NCI-H146 treated with DMSO at 0.1 percent for 48 hours (cell line): Measurements from ENCODE around the gene TEX38.
"Not testable (repeated sequence)": the region's sequence is repeated elsewhere in the genome, so short reads cannot be mapped to it uniquely, and the experiment has no call there.

Source experiments
- DNase-seq: peaks from one replicate; lab custom pipeline; 2025; ENCODE audit not compliant: unreplicated experiment; lab: John Stamatoyannopoulos, UW

Gene TEX38

GRCh38 chr1:46654698-46655097, 17.0 kb upstream of the TEX38 start:
- not testable (repeated sequence) for DNase-seq

DNA sequence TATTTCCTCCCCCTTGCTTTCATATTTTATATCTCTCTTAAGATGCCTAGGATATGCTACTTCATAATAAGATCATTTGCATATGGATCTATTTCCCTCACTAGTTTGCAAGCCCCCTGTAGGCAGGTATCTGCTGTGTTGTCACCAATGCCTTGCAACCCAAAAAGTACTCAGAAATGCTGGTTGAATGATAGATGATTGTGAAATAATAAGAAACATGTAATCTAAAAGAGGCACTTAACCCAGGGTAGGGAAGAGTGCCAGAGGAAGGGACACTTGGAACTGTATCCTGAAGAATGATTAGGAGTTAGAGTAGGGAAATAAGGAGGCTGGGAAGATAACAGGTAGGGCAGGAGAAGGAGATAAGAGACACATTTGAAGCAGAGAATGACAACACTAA, 15.8 kb upstream of the TEX38 start:
- no peak for DNase-seq

- DNase-seq = no peak
Measured at GRCh38 chr1:46656643-46657042, 15.0 kb upstream of the TEX38 start.

GRCh38 chr1:46657775-46658174, 13.9 kb upstream of the TEX38 start:
- no peak for DNase-seq

DNA sequence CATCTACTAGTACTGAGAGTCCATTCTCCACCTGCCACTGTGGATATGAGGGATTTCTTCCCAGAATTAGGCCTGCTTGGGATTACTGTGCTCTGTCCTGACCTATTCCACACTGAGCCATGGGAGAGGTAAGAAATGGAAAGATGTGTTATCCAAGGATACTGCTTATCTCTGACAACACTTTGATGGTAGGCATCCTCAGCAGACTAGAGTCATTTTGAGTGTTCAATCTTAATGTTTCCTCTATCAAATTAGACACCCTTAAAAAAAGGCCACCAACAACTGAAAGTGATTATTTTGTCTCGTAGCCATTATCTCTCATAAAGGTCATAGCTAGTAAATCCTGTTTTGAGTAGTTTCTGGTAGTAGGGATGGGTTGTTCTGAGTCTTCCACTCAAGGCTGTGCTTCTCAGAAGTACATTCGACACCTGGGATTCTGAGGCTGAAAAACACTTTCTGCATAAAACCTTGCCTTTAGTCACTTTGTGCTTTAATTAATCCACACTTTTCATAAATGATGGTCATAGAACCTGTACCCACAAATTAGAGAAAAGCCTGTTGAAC, 12.3 kb upstream of the TEX38 start:
- DNase-seq = no peak

DNA sequence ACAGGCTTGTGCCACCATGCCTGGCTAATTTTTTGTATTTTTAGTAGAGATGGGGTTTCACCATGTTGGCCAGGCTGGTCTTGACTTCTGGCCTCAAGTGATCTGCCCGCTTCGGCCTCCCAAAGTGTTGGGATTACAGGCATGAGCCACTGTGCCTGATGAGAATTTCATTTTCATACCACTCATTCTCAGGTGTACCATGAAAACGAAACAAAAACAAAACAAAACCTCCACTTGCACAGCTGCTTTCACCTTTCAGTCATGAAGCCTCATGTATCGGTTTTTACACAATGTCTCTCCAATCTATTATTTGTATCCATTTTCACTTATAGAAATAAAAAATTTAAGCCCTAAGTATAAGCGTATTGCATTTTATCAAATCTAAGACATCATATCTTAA, 11.5 kb upstream of the TEX38 start:
- not testable (repeated sequence) for DNase-seq

- not testable (repeated sequence) for DNase-seq
Measured at GRCh38 chr1:46662919-46663318, 8.7 kb upstream of the TEX38 start.

DNA sequence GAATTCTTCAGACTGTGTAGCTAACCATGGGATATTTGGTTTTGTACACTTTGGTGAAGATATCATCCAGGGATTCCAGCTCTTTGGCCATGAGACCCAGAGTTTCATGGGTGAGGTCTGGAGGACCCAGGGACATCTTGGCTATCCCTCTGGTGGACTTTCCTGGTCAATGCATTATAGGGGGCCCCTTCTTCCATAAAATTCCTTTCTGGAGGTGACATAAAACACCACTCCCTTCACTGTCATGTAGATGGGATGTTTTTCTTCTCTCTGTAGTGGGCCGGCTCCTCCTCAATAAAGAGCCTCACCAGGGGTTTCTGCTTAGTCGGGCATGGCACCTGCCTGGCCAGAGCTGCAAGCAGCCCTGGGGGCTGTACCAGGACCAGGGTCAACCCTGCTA, 5.7 kb upstream of the TEX38 start:
- no peak for DNase-seq

DNA sequence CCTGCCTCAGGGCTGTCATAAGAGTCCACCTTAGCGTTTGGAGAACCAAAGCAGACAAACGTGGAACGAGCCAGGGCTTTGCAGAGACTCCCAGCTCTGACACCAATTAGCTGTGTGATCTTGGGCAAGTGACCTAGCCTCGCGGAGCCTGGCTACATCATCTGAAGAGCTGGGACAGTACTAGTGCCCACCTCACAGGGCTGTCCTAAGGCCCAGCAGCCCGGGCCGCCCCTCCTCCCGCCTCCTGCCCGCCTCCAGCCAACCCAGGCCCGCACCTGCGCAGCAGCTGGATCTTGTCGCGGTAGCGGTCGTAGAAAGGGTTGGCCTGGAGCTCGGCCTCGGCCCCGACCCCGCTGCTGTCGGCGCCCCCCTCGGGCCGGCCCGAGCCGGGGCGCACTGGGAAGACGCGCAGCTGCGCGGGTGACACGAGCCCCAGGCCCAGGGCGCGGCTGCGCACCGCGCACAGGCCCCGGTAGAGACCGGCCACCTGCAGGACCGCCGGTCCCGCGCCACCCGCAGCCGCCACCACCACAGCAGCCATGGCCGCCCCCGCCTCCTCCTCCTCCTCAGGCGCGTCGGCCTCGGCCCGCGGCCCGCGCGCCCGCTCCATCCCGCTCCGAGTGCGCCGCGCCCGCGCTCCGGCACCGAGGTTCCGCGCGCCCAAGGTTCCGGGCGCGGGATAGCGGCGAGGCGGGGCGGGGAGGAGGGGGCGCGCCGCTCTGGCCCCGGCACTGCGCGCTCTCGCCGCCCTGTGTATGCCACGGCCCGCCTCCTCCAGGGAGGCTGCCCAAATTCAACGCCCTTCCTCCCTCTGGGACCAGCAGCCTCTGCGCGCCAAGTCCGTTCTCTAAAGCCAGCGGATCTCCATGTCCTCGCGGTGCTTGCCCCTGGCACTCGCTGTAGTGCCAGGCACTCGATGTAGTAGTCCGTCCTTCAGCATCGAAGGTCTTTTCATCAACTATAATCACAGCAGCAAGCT, 3.6 kb upstream of the TEX38 start, which contains the start of gene ATPAF1:
ATPAF1 (minus strand) TSS at position 583 of the 979 bp plus-strand sequence; CDS start at position 541, 42 bp downstream.
- peak; percentile 44 for DNase-seq

- DNase-seq = no peak
Measured at GRCh38 chr1:46670134-46670533, 1.5 kb upstream of the TEX38 start.

DNA sequence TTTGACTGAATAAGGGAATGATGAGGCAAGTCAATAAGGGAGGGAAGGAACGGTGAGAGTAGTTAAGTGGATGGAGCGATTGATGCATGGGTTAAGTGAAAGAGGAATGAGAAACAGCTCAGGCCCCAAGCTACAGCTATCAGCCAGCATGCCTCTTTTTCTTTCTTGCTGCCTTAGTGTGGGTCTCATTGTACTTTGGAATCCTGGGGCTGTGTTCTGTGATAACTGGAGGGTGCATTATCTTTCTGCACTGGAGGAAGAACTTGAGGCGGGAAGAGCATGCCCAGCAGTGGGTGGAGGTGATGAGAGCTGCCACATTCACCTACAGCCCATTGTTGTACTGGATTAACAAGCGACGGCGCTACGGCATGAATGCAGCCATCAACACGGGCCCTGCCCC, 1.0 kb downstream of the TEX38 start:
- no peak for DNase-seq

DNA sequence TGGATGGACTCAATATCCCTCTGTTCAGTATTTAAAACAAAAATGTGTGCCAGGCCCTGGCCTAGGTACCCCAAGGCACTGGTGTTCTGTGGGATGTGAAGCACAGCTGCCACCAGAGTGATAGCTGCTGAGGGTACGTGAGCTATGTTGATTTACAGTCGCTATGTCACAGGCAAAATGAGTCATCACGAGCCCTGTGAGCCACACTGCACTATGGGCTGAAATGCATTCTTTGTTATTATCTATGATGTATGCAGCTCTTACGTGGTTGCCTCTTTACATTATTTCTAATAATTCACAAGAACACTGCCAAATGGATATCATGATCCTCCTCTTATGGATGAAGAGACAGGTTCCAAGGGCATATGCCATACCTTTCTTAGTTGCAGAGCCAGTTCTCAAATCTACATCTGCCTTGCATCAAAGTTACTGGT, 2.1 kb downstream of the TEX38 start:
- no peak for DNase-seq

DNA sequence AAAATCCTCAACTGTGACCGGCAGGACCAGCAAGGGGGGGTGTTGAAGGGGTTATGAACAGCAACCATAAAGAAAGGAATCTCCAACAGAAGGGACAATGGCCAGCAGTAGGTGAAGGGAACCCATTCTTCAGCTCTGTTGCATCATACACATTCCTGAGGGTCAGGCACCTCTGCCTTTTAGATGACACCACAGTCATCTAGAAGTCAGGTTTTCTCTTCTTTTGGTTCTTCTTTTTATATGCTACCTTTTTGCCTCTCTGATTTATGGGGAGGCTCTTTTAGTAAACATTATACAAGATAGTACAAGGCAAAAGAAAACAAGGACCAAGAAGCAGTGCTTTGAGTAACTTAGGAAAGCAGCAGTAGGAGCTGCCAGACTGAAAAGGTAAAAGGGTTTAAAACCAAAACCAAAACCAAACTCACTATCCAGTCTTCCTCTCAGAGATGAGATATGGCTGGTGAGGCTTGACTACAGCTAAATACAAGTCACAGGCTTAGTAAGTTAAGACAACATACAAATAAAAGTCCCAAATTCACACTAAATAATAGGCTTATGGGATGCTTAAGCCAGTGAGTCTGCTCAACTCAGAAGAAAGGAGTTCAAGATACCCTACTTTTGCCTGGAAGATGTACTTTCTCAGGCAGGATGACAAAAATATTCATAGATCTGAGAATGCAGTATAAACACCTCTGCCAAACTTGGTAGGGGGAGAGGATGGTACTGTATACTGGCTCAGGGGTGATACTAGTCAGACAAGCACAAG, 4.1 kb downstream of the TEX38 start:
- no peak for DNase-seq

DNA sequence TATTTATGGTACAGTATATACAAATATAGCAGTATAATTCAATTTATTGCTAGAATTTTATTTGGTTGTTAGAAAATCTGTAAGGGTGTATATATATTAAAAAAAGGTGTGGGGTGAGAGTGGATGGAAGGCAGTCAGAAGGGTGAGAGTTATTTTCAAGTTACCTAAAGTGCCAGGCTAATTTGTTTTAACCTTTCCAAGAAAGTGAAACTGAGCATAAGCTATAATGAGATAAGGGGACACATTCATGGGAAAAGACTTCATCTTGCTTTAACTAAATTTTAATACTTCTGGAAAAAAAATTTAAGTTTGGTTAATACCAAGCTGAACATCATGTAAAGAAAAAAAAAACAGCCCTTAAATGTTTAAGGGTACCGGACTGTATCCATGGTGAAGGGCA, 4.9 kb downstream of the TEX38 start:
- no peak for DNase-seq

DNA sequence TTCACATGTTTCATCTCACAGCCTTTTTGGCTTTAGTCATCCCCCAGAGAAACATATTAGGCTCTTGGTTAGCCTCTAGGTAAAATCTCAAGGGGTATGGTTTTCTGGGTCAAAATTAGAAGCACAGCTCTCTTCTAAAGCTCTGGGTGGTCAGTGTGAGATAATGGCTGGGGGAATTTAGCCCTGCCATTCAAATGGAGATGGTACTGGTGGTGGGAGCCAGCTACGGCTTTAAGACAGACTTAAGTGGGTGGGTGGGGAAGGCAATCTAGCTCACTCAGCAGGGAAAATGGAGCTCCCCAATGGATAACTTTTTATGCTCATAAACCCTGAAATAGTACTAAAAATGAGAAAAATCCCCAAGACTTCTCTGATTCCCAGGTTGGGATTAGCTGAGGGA, 5.7 kb downstream of the TEX38 start:
- DNase-seq = no peak

DNA sequence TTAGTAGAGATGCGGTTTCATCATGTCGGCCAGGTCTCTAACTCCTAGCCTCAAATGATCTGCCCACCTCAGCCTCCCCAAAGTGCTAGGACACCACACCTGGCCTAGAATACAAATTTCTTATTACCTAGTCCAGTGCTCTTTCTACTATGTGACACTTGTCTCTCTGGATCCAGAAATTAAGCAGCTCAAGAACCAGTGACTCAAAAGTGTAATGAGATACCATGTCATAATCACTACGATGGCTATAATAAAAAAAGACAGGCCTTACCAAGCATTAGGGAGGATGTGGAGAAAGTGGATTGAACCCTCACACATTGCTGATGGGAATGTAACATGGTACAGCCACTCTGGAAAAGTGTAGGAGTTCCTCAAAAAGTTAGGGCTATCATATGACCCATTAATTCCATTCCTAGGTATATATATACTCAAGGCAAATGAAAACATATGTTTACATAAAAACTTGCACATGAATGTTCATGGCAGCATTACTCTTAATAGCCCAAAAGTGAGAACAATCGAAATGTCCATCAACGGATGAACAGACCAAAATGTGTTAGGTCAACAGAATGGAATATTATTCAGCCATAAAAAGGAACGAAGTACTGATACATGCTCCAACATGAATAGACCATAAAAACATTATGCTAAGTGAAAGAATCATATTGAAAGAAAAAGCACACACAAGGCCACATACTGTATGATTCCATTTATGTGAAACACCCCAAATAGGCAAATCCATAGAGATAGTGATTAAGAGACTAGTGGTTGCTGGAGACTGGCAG, 8.3 kb downstream of the TEX38 start:
- DNase-seq = no peak

GRCh38 chr1:46681333-46682034, 9.8 kb downstream of the TEX38 start:
- no peak for DNase-seq

DNA sequence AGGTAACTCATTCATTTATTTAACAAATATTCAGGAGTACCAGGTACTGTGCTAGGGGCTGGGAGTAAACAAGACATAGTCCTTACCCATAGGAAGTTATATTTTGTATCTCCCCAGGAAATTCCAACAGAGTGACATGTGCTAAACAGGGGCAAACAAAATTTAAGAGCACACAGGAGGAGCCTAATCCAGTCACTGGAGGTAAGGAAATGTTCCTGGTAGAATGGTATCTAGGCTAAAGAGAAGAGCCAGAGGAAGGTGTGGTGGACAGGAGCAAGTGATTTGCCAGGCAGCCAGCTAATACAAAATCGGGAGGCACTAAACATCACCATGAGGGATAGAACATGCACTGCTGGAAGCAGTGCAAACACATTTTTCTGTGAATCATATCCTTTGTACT, 10.4 kb downstream of the TEX38 start:
- DNase-seq = no peak

GRCh38 chr1:46684670-46685069, 13.0 kb downstream of the TEX38 start:
- DNase-seq = no peak

- no peak for DNase-seq
Measured at GRCh38 chr1:46686255-46686654, 14.6 kb downstream of the TEX38 start.
